ENCODE measurements around the gene OSBPL10.

- TF ChIP-seq CTCF (IDR thresholded peaks at IDR 0.05; ENCODE audit: insufficient read depth, low read depth, low read length): no peak
- no peak for TF ChIP-seq EZH2 (IDR thresholded peaks at IDR 0.05; ENCODE audit: insufficient read depth, low read length)
Observed at GRCh38 chr3:31693346-31693745, 287.7 kb downstream of the OSBPL10 start.

All from astrocyte (in vitro differentiated cells and primary cell).